ENCODE data around the gene MBTPS2.
"Not testable (repeated sequence)": the region's sequence is repeated elsewhere in the genome, so short reads cannot be mapped to it uniquely, and the experiment has no call there.

The MBTPS2 gene

GRCh38 chrX:21838937-21839333 is 482 bp upstream of the MBTPS2 start:
- no peaks in the 10 kb centered on the region for H3K27me3 Mint-ChIP-seq
- peak overlapping the region; percentile 91 for H3K4me3 Mint-ChIP-seq
- H3K4me1 Mint-ChIP-seq (ENCODE audit: low read depth), result peaks cover 11% of the 10 kb centered on the region
- H3K9me3 Mint-ChIP-seq (ENCODE audit: low read depth), result no peaks in the 10 kb centered on the region
- no peaks in the 10 kb centered on the region for H3K36me3 Mint-ChIP-seq
- H3K27ac Mint-ChIP-seq, result peak overlapping the region; percentile 71

- Mint-ChIP-seq H3K36me3 (no peaks in the 10 kb centered on the region), H3K9me3 (ENCODE audit: low read depth) (no peaks in the 10 kb centered on the region), H3K27ac (peak overlapping the region; percentile 86), H3K4me3 (peak overlapping the region; percentile 91), H3K4me1 (ENCODE audit: low read depth) (peaks cover 11% of the 10 kb centered on the region), H3K27me3 (no peaks in the 10 kb centered on the region)
Observed at GRCh38 chrX:21840193-21840545, 752 bp downstream of the MBTPS2 start.

- H3K4me3 Mint-ChIP-seq, result no peak overlapping the region
- no peaks in the 10 kb centered on the region for H3K27me3 Mint-ChIP-seq
- no peak overlapping the region for H3K27ac Mint-ChIP-seq
- no peaks in the 10 kb centered on the region for H3K9me3 Mint-ChIP-seq (ENCODE audit: low read depth)
- H3K4me1 Mint-ChIP-seq (ENCODE audit: low read depth), result peaks cover 11% of the 10 kb centered on the region
- peaks cover 3% of the 10 kb centered on the region for H3K36me3 Mint-ChIP-seq
Observed at GRCh38 chrX:21843179-21843578, 3.8 kb downstream of the MBTPS2 start.

GRCh38 chrX:21845096-21845495 is 5.7 kb downstream of the MBTPS2 start:
- Mint-ChIP-seq H3K36me3 (peaks cover 3% of the 10 kb centered on the region), H3K27ac (no peak overlapping the region), H3K9me3 (ENCODE audit: low read depth) (no peaks in the 10 kb centered on the region), H3K27me3 (no peaks in the 10 kb centered on the region), H3K4me3 (no peak overlapping the region), H3K4me1 (ENCODE audit: low read depth) (peaks cover 10% of the 10 kb centered on the region)

- peaks cover 3% of the 10 kb centered on the region for H3K4me1 Mint-ChIP-seq (ENCODE audit: low read depth)
- H3K36me3 Mint-ChIP-seq, result peaks cover 3% of the 10 kb centered on the region
Observed at GRCh38 chrX:21847342-21847741, 7.9 kb downstream of the MBTPS2 start.

GRCh38 chrX:21853578-21853977 is 14.2 kb downstream of the MBTPS2 start:
- Mint-ChIP-seq H3K27ac (no peak overlapping the region), H3K4me3 (no peak overlapping the region), H3K36me3 (no peaks in the 10 kb centered on the region), H3K27me3 (no peaks in the 10 kb centered on the region), H3K4me1 (ENCODE audit: low read depth) (peaks cover 4% of the 10 kb centered on the region), H3K9me3 (ENCODE audit: low read depth) (no peaks in the 10 kb centered on the region)

More at GRCh38 chrX:21847342-21847741, 7.9 kb downstream of the MBTPS2 start:
- H3K4me3 Mint-ChIP-seq, result no peak overlapping the region
- H3K27me3 Mint-ChIP-seq, result no peaks in the 10 kb centered on the region
- no peaks in the 10 kb centered on the region for H3K9me3 Mint-ChIP-seq (ENCODE audit: low read depth)
- no peak overlapping the region for H3K27ac Mint-ChIP-seq

GRCh38 chrX:21855937-21856415 is 16.6 kb downstream of the MBTPS2 start, which contains the start of gene YY2:
YY2 (plus strand) TSS chrX:21855987; CDS start chrX:21856485, 498 bp downstream.
- Mint-ChIP-seq H3K9me3 (ENCODE audit: low read depth) (no peaks in the 10 kb centered on the region), H3K27me3 (no peaks in the 10 kb centered on the region), H3K36me3 (no peaks in the 10 kb centered on the region), H3K27ac (no peak within 1 kb of the TSS), H3K4me3 (no peak within 1 kb of the TSS), H3K4me1 (ENCODE audit: low read depth) (peaks cover 4% of the 10 kb centered on the region)

GRCh38 chrX:21856504-21856903 is 17.1 kb downstream of the MBTPS2 start:
- no peak overlapping the region for H3K27ac Mint-ChIP-seq
- no peaks in the 10 kb centered on the region for H3K9me3 Mint-ChIP-seq (ENCODE audit: low read depth)
- no peaks in the 10 kb centered on the region for H3K36me3 Mint-ChIP-seq

GRCh38 chrX:21863241-21863640 is 23.8 kb downstream of the MBTPS2 start:
- H3K4me1 Mint-ChIP-seq (ENCODE audit: low read depth), result peaks cover under 1% of the 10 kb centered on the region
- H3K27ac Mint-ChIP-seq, result no peak overlapping the region
- H3K27me3 Mint-ChIP-seq, result no peaks in the 10 kb centered on the region
- H3K4me3 Mint-ChIP-seq, result no peak overlapping the region
- no peaks in the 10 kb centered on the region for H3K9me3 Mint-ChIP-seq (ENCODE audit: low read depth)
- peaks cover 2% of the 10 kb centered on the region for H3K36me3 Mint-ChIP-seq

More at GRCh38 chrX:21856504-21856903, 17.1 kb downstream of the MBTPS2 start:
- no peaks in the 10 kb centered on the region for H3K27me3 Mint-ChIP-seq
- H3K4me3 Mint-ChIP-seq, result no peak overlapping the region
- H3K4me1 Mint-ChIP-seq (ENCODE audit: low read depth), result peaks cover 4% of the 10 kb centered on the region

GRCh38 chrX:21865436-21865835 is 26.0 kb downstream of the MBTPS2 start:
- no peak overlapping the region for H3K4me3 Mint-ChIP-seq
- H3K9me3 Mint-ChIP-seq (ENCODE audit: low read depth), result no peaks in the 10 kb centered on the region
- H3K4me1 Mint-ChIP-seq (ENCODE audit: low read depth), result no peaks in the 10 kb centered on the region
- H3K36me3 Mint-ChIP-seq, result peaks cover 2% of the 10 kb centered on the region
- no peak overlapping the region for H3K27ac Mint-ChIP-seq
- H3K27me3 Mint-ChIP-seq, result no peaks in the 10 kb centered on the region

GRCh38 chrX:21870494-21870893 is 31.1 kb downstream of the MBTPS2 start:
- Mint-ChIP-seq H3K27ac (no peak overlapping the region), H3K36me3 (peaks cover 2% of the 10 kb centered on the region), H3K4me3 (no peak overlapping the region), H3K9me3 (ENCODE audit: low read depth) (no peaks in the 10 kb centered on the region), H3K4me1 (ENCODE audit: low read depth) (no peaks in the 10 kb centered on the region), H3K27me3 (no peaks in the 10 kb centered on the region)

- no peaks in the 10 kb centered on the region for H3K36me3 Mint-ChIP-seq
- no peak overlapping the region for H3K4me3 Mint-ChIP-seq
- no peak overlapping the region for H3K27ac Mint-ChIP-seq
- H3K9me3 Mint-ChIP-seq (ENCODE audit: low read depth), result no peaks in the 10 kb centered on the region
- no peaks in the 10 kb centered on the region for H3K4me1 Mint-ChIP-seq (ENCODE audit: low read depth)
- H3K27me3 Mint-ChIP-seq, result no peaks in the 10 kb centered on the region
Observed at GRCh38 chrX:21873063-21873775, 33.8 kb downstream of the MBTPS2 start.

- H3K27me3 Mint-ChIP-seq; H3K4me1 Mint-ChIP-seq (ENCODE audit: low read depth); H3K9me3 Mint-ChIP-seq (ENCODE audit: low read depth); H3K36me3 Mint-ChIP-seq; H3K4me3 Mint-ChIP-seq; H3K27ac Mint-ChIP-seq: not testable (repeated sequence)
Observed at GRCh38 chrX:21874182-21874581, 34.8 kb downstream of the MBTPS2 start.

- Mint-ChIP-seq H3K36me3 (no peaks in the 10 kb centered on the region), H3K27ac (no peak overlapping the region), H3K27me3 (no peaks in the 10 kb centered on the region), H3K4me1 (ENCODE audit: low read depth) (no peaks in the 10 kb centered on the region), H3K9me3 (ENCODE audit: low read depth) (no peaks in the 10 kb centered on the region), H3K4me3 (no peak overlapping the region)
Observed at GRCh38 chrX:21875013-21875412, 35.6 kb downstream of the MBTPS2 start.

- H3K27ac Mint-ChIP-seq, result no peak overlapping the region
- H3K27me3 Mint-ChIP-seq, result no peaks in the 10 kb centered on the region
- H3K36me3 Mint-ChIP-seq, result peaks cover 4% of the 10 kb centered on the region
- no peaks in the 10 kb centered on the region for H3K9me3 Mint-ChIP-seq (ENCODE audit: low read depth)
- no peak overlapping the region for H3K4me3 Mint-ChIP-seq
- H3K4me1 Mint-ChIP-seq (ENCODE audit: low read depth), result no peaks in the 10 kb centered on the region
Observed at GRCh38 chrX:21881881-21882574, 42.6 kb downstream of the MBTPS2 start.
